ENCODE results near the gene NETO2. TPM values are rescaled to one million over a fixed set of nuclear protein-coding genes. Genes with fewer than 3 reads are reported as not detected.
A peak's percentile ranks its signal among the peaks of the same experiment; 100 is the strongest.
"Not testable (repeated sequence)": the region's sequence is repeated elsewhere in the genome, so short reads cannot be mapped to it uniquely, and the experiment has no call there.

NETO2 gene
- 13.8 TPM for polyA plus RNA-seq (ENCODE audit: insufficient read length)

DNA sequence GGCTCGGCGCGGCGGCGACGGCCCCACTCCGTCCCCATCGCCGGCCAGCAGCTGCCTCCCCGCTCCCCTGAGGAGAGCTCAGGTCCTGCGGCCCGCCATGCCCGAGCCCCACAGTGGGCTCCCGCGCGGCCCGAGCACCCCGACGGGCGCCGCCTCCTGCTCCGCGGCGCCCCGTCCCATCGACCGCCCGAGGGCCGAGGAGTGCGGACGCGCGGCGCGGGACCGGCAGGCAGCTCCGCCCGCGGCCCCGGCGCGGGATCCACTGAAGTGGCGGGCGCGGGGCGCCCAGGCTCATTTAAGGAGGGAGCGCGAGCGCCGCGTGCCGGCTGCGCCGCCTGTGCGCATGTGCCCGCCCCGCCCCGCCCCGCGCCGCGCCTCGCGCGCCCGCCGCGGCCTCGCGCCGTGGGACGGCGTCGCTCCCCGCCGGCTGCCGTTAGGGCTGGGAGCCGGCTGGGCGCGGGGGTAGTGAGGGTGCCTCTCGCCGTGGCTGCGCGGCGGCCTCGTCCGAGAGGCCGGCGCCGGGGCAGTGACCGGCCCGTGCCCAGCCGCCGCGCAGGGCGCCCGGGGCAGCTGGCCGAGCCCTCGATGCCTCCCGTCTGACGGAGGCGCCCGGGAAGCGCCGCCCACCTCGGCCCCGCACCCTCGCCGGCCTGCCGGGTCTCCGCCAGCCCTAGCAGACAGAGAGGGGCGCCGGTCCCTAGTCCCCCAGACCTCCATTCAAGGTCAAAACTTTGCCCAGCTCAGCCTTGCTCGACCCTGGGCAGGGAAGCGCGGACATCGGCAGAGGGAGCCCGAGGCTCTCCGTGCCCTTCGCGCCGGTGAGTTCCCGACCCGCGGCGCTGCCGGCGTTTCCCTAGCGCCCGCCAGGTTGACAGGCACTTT, at the start of gene NETO2:
Gene NETO2 (minus strand): TSS at position 269 of the 882 bp plus-strand sequence. CDS start 333 bp downstream, outside the sequence.
- no peak for DNase-seq (ENCODE audit: low read depth)

DNA sequence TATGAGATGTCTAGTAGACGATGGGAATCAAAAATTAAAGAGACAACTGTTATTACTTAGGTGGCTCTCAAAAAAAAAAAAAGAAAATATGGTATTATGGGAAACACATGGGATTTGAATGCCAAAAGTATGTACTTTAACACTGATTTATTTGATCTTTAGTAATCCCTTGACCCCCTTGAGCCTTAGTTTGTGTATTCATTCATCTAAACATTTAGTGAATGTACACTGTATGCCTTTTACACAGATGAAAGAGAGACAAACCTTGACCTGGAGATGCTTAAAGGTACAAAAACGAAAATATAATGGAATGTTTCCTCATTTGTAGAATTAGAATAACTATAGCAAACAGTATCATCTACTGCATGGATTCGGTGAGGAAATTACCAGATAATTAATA, 38.6 kb upstream of the NETO2 start:
- no peak for DNase-seq (ENCODE audit: low read depth)

- not testable (repeated sequence) for DNase-seq (ENCODE audit: low read depth)
Observed at GRCh38 chr16:47181066-47181465, 37.3 kb upstream of the NETO2 start.

DNA sequence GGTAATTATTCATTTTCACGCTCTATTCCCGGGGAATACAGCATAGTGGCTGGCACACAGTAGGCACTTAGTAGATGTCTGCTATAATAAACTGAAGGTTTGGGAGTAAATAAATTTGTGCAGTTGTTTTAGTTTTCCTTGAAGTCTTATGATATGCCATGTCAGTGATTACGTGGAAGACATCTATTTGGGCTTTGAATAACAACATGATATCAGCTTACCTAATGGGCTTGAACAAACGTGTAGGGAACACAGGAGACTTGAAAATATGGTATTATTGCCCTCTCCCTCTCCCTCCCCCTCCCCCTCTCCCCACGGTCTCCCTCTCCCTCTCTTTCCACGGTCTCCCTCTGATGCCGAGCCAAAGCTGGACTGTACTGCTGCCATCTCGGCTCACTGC, 36.3 kb upstream of the NETO2 start:
- DNase-seq (ENCODE audit: low read depth): no peak

DNA sequence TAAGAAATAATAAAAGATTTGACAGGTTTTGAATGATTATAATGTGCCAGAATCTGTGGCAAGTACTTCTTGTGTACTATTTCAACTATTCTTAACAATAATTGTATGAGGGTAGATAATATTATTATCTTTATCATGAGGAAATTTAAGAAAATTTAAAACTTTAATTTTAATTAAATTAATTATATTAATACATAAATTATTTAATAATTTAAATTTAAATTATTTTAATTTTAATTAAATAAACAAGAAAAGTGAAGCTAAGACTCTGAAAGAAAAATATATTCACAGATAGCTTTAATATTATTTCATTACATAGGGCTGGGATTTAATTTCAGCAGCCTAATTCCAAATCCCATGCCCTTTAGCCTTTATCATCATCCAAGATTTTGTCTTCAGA, 31.4 kb upstream of the NETO2 start:
- no peak for DNase-seq (ENCODE audit: low read depth)

DNA sequence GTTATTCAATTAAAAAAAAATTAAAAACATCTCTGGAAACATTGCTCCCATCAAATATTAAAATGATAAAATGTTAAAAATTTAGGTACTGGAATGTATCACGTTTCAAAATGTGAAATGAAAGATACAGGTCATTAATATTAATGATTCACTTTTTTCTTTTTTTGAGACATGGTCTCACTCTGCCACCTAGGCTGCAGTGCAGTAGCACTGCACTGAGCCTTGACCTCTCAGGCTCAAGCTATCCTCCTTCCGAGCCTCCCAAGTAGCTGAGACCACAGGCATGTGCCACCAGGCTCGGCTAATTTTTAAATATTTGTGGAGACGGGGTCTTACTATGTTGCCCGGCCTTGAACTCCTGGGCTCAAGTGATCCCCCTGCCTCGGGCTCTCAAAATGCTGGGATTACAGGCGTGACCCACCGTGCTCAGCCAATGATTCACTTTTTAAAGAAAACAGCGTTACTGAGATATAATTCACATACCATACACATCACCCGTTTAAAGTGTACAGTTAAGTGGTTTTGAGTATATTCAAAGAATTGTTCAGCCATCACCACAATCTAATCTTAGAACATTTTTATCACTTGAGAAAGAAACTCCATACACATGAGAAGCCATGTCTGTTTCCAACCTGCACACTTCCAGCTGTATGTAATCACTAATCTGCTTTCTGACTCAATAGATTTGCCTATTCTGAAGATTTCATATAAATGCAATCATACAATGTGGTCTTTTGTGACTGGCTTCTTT, 19.1 kb upstream of the NETO2 start:
- no peak for DNase-seq (ENCODE audit: low read depth)

GRCh38 chr16:47161464-47161863, 17.7 kb upstream of the NETO2 start:
- no peak for DNase-seq (ENCODE audit: low read depth)

DNA sequence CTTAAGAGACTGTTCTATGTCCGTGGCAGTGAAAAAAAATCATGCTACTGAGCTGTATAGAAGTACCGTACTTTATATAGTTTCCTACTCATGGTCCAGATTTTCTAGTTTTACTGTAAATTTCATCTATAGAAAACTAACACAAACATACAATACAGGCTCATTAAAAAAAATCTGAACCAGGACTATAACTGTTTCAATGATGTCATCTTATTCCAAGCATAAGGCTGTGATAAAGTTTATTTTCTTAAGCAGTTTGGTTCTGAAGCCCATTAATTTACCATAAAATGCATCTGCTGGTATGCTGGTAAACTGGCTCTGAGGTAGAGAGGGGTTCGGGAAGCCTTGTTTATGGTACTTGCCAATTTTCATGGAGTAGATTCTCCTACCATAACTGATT, 16.7 kb upstream of the NETO2 start:
- DNase-seq (ENCODE audit: low read depth): no peak

GRCh38 chr16:47158992-47159391, 15.2 kb upstream of the NETO2 start:
- no peak for DNase-seq (ENCODE audit: low read depth)

DNA sequence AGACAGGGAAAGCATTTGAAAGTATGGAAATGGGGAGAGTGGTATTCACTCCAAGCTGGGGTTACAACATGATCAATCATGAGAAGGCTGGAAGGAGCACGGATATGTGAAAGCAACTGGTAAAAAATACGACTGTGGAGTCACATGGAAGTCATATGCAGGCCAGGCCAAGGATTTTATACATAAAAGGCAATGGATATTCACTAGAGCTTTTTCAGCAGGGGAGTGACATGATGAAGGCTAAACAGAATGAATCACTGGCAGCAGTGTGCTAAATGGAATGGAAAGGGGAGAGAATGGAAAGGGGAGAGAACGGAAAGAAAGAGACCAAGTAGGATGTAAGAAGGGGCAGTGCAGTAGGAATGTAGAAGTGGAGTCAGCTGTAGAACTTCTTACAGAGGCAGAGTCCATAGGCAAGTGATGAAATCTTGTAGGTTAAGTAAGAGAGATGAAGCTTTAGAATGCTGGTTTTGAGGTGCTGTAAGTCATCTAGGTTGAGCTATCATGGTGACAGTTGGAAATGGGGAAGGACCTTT, 13.0 kb upstream of the NETO2 start:
- DNase-seq (ENCODE audit: low read depth): no peak

- DNase-seq (ENCODE audit: low read depth): not testable (repeated sequence)
Observed at GRCh38 chr16:47152501-47152900, 8.8 kb upstream of the NETO2 start.

DNA sequence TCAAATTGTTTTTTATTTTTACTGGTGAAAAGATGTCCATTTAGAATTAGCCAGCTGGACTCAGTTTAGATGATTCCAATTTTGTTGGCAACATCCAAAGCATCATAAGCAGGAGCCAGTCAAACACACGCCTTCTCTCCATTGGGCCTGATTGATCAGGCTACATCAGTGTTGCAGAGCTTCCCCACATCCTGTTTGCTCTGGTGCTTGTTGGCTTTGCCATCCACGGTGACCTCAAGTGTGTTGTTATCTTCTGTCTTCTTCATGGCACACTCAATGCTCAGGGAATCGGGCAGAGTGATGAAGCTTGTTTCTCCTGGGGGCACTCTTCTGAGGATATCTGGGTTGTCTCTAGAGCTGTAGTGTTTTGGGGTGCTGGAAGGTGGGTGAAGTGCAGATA, 6.3 kb upstream of the NETO2 start:
- DNase-seq (ENCODE audit: low read depth): no peak

DNA sequence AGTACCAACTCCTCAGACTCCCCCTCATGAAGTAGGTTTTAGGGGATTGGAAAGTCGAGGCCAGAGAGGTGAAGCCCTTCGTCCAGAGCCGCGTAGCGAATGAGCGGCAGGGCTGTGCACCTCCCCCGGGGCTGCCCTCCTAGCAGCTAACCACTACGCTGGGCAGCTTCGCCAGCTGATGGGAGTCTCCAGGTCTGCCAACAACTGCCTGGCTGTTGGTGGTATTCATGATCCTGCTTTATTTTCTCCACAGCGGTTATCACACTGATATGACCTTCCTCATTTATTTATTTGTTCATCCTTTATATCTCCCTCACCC, 773 bp upstream of the NETO2 start:
- DNase-seq (ENCODE audit: low read depth): no peak

DNA sequence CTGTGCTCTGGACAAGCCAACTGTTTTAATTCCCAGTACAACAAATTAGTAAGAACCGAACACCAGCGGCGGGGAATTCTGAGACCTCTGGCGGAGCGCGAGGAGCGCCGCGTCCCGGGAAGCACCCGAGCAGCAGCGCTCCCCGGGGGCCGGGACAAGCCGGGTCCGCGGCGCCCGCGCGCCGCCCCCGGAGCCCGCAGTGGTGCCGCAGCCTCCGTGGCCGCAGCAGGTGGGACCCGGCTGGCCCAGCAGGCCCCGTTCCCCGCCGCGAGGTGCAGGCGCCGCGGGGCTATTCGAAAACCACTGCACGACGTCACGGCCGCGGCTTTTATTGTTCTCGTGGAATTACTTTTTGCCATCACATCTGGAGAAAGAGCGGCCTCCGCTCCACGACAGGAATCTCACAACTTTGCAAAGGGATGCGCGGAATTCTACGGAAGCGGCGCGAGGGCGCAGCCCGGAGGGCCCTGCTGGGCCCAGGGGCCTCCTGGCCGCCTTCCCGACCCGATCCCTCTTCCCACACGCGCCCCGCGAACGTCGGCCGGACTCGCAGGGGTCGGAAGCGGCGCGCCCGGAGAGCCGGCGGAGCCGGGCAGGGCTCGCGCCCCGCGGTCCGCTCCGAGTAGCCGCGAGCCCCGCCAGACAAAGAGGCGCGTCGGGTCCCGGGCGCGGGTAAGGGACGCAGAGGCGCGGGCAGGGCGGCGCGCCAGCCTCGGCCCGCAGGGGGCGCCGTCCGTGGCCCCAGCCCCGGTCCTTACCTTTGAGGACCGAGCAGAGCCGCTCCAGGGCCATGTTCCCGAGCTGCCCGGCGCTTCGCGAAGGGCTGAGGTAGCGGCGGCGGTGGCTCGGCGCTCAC, 696 bp downstream of the NETO2 start:
- no peak for DNase-seq (ENCODE audit: low read depth)

DNA sequence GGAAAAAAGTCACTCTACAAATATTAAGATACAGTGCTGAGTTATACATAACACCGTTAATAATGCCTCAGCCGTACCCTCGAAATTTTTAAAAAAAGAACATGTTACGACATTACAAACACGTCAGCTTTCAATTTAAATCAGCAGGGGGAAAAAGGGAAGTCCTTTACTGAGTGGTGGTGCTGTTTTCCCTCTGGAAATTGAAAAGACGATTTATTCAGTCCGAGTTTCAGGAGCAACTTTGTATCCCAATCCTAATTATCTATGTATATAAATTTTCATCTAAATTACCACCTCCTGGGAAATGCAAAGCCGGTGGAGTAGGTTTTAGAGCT, 1.3 kb downstream of the NETO2 start:
- DNase-seq (ENCODE audit: low read depth): no peak

- peak; percentile 51 for DNase-seq (ENCODE audit: low read depth)
Observed at GRCh38 chr16:47141773-47142485, 1.8 kb downstream of the NETO2 start.

DNA sequence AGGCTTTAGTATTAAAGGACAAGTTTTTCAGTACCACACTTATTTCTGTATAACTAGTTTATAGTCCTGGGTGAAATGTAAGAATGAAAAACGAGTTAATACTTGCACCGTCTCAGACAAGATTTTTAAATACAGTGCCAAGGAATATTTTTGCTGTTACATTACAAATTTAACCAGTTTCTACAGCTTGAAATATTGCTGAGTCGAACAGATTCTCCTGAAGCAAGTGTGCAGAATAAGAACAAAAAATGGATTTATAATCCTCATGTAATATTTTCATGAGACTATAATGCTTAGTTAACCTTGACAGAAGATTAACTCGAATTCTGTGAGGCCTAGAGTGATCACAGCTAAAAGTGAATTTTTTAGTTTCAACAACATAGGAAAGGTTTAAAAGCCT, 3.1 kb downstream of the NETO2 start:
- no peak for DNase-seq (ENCODE audit: low read depth)

DNA sequence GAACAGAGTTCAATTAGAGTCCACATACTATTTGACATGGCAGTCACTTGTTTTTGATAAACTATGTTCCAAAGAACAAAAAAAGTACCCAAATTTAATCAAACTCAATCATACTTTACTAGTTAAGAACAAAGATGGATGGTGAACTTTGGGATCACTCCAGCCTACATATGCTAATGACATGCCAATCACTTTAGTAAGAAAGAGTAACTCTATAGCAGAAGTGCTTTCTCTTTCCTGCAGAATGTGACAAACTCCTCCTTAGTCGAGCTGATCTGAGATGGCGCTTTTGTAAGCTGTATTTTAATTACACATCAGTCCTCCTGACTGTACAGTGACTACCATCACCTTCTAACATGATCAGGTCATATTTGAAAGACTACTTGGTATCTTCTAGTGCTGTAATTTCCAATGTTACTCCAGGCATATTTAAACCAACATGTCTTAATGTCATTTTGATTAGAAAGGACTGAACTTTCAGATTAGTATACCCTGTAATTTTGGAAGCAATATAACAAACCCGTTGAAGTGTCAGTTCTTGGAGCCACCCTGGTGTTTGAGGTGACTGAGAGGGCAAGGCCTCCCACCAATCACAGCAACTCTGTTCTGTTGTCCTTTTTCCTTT, 4.1 kb downstream of the NETO2 start:
- no peak for DNase-seq (ENCODE audit: low read depth)

- not testable (repeated sequence) for DNase-seq (ENCODE audit: low read depth)
Observed at GRCh38 chr16:47137925-47138324, 5.8 kb downstream of the NETO2 start.

DNA sequence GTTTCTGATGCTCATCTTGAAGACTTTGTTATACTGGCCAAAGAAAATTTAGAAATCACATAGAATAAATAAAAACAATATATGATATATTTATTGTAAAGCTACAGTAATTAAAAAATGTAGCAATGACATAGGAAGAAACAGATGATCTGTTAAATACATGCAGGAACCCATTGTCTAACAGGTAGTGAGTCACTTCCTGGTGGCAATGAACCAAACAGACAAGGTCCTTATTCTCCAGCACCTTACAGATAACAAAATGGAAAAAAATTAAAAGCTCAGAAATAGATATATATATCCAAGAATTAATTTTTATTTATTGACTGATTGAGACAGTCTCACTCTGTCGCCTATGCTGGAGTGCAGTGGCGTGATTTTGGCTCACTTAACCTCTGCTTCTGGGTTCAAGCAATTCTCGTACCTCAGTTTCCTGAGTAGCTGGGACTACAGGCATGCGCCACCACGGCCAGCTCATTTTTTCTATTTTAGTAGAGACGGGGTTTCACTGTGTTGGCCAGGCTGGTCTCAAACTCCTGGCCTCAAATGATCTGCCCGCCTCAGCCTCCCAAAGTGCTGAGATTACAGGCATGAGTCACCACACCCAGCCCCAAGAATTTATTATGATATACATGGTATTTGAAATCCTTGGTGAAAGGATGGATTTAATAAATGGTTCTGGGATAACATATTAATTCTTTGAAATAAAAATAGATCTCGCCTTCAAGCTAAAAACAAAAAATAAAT, 7.5 kb downstream of the NETO2 start:
- no peak for DNase-seq (ENCODE audit: low read depth)
